ENCODE measurements around the gene UTY. TPM values are rescaled to one million over a fixed set of nuclear protein-coding genes. Genes with fewer than 3 reads are reported as not detected.
"Not testable (repeated sequence)": the region's sequence is repeated elsewhere in the genome, so short reads cannot be mapped to it uniquely, and the experiment has no call there.

Gene UTY
- total RNA-seq, 2 donors from 2014 or later: 29.7 to 32.7 TPM

GRCh38 chrY:13271706-13272105 lies 208.1 kb downstream of the UTY start:
- Mint-ChIP-seq H3K27ac (no peak overlapping the region), H3K9me3 (peaks cover 15% of the 10 kb centered on the region in 2 donors), H3K36me3 (peaks cover 18 to 31% of the 10 kb centered on the region in 2 donors)
- DNase-seq (ENCODE audit: low spot score in 2 of 2): no peak
- no peak for ATAC-seq

- ATAC-seq; DNase-seq (ENCODE audit: low spot score in 2 of 2); H3K9me3 Mint-ChIP-seq: not testable (repeated sequence)
- peaks cover 13% of the 10 kb centered on the region in 2 donors for H3K36me3 Mint-ChIP-seq
- peak overlapping the region in 1 of 2 donors; percentile 50 for H3K27ac Mint-ChIP-seq
Observed at GRCh38 chrY:13253941-13254440, 225.8 kb downstream of the UTY start.

GRCh38 chrY:13250421-13250820 lies 229.4 kb downstream of the UTY start:
- Mint-ChIP-seq H3K36me3 (peaks cover 9 to 16% of the 10 kb centered on the region in 2 donors), H3K9me3 (no peaks in the 10 kb centered on the region), H3K27ac (no peak overlapping the region)
- ATAC-seq: no peak
- no peak for DNase-seq (ENCODE audit: low spot score in 2 of 2)

- ATAC-seq (no peak), DNase-seq (ENCODE audit: low spot score in 2 of 2) (no peak)
- peaks cover 1 to 5% of the 10 kb centered on the region in 2 donors for H3K9me3 Mint-ChIP-seq
- no peak overlapping the region for H3K27ac Mint-ChIP-seq
- peaks cover 21 to 44% of the 10 kb centered on the region in 2 donors for H3K36me3 Mint-ChIP-seq
Observed at GRCh38 chrY:13243716-13244115, 236.1 kb downstream of the UTY start.

GRCh38 chrY:13233901-13234300 lies 245.9 kb downstream of the UTY start:
- no peak for DNase-seq (ENCODE audit: low spot score in 2 of 2)
- Mint-ChIP-seq H3K27ac (no peak overlapping the region), H3K36me3 (peaks cover 21 to 26% of the 10 kb centered on the region in 2 donors), H3K9me3 (peaks cover 16 to 25% of the 10 kb centered on the region in 2 donors)
- no peak for ATAC-seq

GRCh38 chrY:13233118-13233517 lies 246.7 kb downstream of the UTY start:
- H3K9me3 Mint-ChIP-seq: peaks cover 16 to 18% of the 10 kb centered on the region in 2 donors
- DNase-seq (ENCODE audit: low spot score in 2 of 2): no peak
- ATAC-seq: no peak
- no peak overlapping the region for H3K27ac Mint-ChIP-seq
- peaks cover 14 to 18% of the 10 kb centered on the region in 2 donors for H3K36me3 Mint-ChIP-seq

- H3K36me3 Mint-ChIP-seq: peaks cover 0 to 3% of the 10 kb centered on the region in 2 donors
- no peak overlapping the region for H3K27ac Mint-ChIP-seq
- DNase-seq (ENCODE audit: low spot score in 2 of 2) (no peak), ATAC-seq (no peak)
- peaks cover 8% of the 10 kb centered on the region in 2 donors for H3K9me3 Mint-ChIP-seq
Observed at GRCh38 chrY:13227354-13227953, 252.4 kb downstream of the UTY start.

GRCh38 chrY:13210961-13211646 lies 268.7 kb downstream of the UTY start:
- Mint-ChIP-seq H3K9me3 (no peaks in the 10 kb centered on the region), H3K36me3 (no peaks in the 10 kb centered on the region), H3K27ac (no peak overlapping the region)
- ATAC-seq (no peak), DNase-seq (ENCODE audit: low spot score in 2 of 2) (no peak)

GRCh38 chrY:13205214-13205613 lies 274.6 kb downstream of the UTY start:
- ATAC-seq (no peak), DNase-seq (ENCODE audit: low spot score in 2 of 2) (no peak)
- Mint-ChIP-seq H3K36me3 (peaks cover 0 to 4% of the 10 kb centered on the region in 2 donors), H3K27ac (no peak overlapping the region), H3K9me3 (no peaks in the 10 kb centered on the region)

Other genes starting within 250 kb of the UTY start
- 1 to 10 TPM in 1 of 2 donors, under 1 TPM in 1; 0.84 to 2.3 TPM for gene TMSB4Y, start 223.9 kb upstream of the UTY start, total RNA-seq

Data from activated naive CD4-positive, alpha-beta T cell treated with anti-CD3 and anti-CD28 coated beads, Interleukin-2, amount 50 U/mL, for 72 hours (primary cell).